GM19467 (cell line): ENCODE data around the gene SERPINF2.
"Not testable (repeated sequence)": the region's sequence is repeated elsewhere in the genome, so short reads cannot be mapped to it uniquely, and the experiment has no call there.

Experiments
- ATAC-seq: cut with Tn5 transposase; IDR thresholded peaks from one replicate; pipeline ENCODE4 v1.9.1; 2021; ENCODE audit warnings: mild to moderate bottlenecking, moderate library complexity; ENCODE audit not compliant: unreplicated experiment

Gene SERPINF2

GRCh38 chr17:1742371-1743087 is at the start of gene SERPINF2:
Gene SERPINF2 (plus strand): TSS chr17:1742871. CDS start chr17:1744996, 2,125 bp downstream.
- ATAC-seq, result no peak

- ATAC-seq, result no peak
These were observed 49.3 kb upstream of the SERPINF2 start for GRCh38 chr17:1693339-1693738.

GRCh38 chr17:1695365-1695764 is 47.3 kb upstream of the SERPINF2 start:
- no peak for ATAC-seq

DNA sequence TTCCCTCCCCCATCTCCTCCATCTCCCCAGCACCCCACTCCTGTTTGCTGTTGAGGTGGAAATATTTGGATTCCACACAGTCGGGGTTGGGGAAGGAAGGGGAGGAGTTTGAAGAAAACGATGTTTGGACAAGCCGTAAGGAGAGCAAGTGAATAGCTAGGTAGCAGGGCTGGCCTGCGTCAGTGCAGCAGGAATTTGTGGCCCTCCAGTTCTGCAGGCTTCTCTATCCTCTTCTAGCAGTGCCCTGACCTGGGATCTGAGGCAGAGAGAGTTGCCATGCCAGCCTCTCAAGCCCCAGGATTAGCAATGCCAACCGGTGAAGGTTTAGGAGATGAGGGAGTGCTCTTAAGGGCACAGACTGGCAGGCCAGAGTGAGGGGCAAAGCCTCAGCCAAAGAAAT is 45.0 kb upstream of the SERPINF2 start:
- no peak for ATAC-seq

DNA sequence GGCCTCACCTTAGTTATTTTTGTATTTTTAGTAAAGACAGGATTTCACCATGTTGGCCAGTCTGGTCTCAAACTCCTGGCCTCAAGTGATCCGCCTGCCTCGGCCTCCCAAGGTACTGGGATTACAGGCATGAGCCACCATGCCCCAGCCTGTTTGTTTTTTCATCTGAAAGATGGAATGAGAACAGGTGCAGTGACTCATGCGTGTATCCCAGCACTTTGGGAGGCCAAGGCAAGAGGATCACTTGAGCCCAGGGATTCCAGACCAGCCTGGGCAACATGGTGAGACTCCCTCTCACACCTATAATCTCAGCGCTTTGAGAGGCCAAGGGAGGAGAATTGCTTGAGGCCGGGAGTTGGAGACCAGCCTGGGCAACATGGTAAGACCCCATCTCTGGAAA is 42.8 kb upstream of the SERPINF2 start:
- not testable (repeated sequence) for ATAC-seq

DNA sequence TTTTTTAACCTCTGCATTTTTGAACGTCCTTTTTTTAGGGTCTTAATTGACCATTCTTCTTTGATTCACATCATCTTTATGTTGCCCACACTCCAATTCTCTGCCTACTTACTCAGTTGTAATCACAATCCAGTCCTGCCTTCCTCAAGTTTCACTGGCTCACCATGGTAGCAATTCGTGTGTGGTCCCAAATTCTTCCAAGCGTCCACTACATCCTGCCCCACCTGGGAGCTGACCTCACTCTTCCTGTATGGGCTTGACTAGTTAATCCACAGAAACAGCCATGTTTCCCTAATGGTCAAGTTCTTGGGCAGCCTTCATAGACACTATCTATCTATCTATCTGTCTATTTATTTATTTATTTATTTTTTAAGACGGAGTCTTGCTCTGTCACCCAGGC is 39.6 kb upstream of the SERPINF2 start:
- ATAC-seq, result no peak

- no peak for ATAC-seq
These were observed 37.7 kb upstream of the SERPINF2 start for GRCh38 chr17:1705004-1705403.

DNA sequence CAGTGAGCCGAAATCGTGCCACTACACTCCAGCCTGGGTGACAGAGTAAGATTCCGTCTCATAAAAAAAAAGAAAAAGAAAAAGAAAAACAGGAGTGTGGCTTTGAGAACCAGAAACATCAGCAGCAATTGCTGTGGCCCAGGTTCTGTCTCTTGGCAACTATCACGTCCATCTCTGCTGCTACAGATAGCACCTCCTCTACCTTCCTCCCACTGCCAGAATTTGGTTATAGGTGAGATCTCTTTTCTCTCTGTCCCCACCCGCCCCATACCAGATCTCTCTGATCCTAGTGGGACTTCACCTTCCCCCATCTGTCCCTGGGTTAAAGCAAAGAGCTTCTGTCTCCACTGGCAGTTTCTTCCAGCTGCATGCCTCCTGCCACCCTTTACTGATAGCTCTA is 35.6 kb upstream of the SERPINF2 start:
- no peak for ATAC-seq

GRCh38 chr17:1708791-1709346 is 33.8 kb upstream of the SERPINF2 start:
- ATAC-seq, result not testable (repeated sequence)

DNA sequence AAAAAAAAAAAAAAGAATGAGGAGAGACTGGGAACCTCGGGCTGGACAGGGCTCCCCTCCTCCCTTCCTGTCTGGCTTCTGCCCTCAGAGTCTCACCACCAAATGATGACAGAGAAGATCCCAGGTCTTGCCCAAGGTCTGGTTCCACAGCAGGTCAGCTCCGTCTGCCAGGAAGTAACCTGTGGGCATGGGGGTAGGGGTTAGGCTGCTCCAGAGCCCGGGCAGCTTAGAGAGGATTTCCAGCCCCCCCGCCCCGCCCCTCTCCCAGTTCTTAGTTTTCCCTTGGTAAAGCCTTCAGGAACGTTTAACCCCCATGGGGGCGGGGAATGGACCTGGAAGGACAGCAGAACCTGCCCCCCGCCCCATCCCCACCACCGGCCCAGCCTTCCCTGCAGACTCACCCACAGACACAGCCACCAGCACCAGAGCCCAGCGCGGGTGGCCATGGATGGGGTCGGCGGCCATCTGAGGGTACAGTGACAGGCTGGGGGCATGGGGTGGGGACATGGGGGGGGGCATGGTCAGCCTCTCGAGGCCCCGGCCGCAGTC is 33.2 kb upstream of the SERPINF2 start:
- ATAC-seq, result no peak

- ATAC-seq, result no peak
These were observed 32.5 kb upstream of the SERPINF2 start, which contains the start of gene TLCD2 for GRCh38 chr17:1709971-1710806. Gene TLCD2 (minus strand): TSS chr17:1710377. CDS start chr17:1710242, 135 bp downstream.

DNA sequence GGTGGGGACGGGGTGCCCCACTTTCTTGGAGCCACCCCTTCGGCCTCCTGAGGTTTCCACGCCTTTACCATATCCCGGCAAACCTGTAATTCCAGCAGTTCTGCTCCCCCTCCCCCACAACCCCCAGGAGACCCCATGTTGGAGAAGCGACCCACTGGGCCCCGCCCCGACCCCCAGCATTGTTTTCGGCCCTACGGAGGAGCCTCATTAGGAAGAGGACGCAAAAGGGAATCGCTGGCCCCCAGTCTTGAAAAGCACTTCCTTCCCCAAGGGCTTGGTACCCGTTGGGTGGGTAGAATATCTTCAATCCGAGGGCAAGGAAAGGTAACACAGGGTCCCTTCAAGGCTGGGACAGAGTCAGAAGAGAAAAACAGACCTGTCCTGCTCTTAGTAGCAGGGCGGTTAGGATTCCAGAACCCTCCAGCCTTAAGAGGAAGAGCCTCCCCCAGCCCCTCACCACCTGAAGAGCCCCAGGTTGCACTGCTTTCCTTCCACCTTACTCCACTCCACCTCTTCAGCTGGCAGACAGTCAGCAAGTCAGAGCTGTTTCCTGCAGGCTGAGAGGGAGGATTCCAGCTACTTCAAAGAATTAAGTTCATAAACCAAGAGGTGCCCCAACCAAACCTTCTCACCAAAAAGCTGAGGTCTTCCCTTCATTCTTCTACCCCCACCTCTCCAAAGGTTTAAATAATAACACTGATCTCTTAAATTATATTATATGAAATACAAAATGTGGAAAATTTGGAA is 31.7 kb upstream of the SERPINF2 start:
- ATAC-seq, result no peak

DNA sequence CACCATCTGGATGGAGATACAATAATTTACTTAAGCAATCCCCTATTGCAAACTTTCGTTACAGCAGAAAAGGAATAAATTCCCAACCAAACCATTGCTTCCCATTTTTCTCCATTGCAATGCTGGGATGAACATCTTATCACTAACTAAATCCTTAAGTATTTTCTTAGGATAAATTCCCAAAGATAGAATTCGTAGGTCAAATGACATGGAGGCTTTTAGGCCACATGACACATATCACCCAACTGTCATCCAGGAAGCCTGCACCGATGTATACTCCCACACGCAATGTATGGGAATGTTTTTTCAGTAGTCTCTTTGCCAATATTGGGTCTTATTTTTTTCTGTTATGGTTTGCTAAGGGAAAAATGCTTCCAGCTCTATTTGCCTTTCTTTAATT is 30.9 kb upstream of the SERPINF2 start:
- no peak for ATAC-seq

- ATAC-seq, result no peak
These were observed 30.4 kb upstream of the SERPINF2 start for GRCh38 chr17:1712271-1712670.

GRCh38 chr17:1713160-1713877 is 29.4 kb upstream of the SERPINF2 start:
- ATAC-seq, result no peak

- no peak for ATAC-seq
These were observed 28.7 kb upstream of the SERPINF2 start for GRCh38 chr17:1713878-1714426.

DNA sequence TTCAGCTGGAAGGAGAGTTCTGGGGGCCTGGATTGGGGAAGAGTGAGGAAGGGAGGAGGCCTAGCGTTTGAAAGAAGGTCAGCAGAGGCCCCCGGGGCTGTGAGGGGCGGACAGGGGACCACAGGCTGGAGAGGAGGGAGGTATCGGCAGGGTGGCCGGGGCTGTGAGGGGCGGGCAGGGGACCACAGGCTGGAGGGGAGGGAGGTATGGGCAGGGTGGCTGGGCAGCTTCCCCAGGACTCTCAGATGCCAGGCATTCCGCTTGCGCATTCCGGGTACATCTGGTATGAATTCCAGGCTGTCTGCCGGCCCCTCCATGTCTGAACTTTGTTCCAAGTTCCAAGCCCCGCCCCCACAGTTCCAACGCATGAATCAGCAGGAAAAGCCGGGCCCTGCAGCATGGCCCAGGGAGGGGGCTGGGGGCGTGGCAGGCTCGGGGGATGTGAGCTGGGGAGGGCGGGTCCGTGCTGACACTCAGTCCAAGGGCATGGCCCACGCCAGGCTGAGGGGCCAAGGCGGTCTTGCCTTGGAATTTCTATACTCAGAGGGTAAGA is 28.2 kb upstream of the SERPINF2 start:
- ATAC-seq, result no peak

DNA sequence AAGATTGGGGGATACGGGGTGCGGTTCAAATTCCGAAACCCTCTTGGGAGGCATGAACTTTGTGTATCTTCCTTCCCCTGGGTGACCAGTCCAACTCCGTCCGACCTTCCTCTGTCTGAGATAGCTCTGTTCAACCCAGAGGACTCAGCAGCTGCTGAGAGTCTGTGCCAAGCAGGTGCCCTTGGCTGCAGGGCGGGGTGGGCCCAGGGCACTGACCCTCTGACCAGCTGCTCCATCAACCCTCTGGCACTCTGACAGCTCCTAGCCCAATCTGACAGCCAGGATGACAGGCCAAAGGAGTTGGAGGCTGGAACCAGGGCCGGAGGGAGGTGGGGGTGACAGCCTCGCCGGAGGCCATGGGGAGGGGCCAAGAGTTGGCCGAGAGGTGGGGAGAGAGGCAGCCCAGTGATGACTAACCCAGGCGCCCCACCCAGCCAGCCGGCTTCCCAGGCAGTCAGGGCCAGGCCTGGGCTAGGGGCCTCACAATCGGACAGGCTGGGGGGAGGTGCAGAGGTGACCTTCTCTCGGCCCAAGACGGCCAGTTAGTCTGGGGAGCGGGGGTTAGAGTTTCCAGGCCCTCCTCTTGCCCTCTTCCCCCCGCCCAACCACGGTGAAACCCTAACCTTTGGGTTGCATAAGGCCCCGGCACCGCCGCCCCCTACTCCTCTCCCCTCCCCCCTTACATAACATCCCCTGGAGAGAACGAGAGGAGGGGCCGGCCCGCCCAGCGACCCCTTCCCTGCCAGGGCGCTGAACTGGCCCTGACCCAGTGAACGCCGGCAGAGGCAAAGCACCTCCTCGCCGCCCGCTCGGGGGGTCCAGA is 27.5 kb upstream of the SERPINF2 start:
- ATAC-seq, result no peak

GRCh38 chr17:1715803-1716075 is 26.9 kb upstream of the SERPINF2 start:
- ATAC-seq, result no peak
